Endometrial microvascular endothelial cells (primary cell): ENCODE measurements around the gene CCDC190. TPM values are rescaled to one million over a fixed set of nuclear protein-coding genes. Genes with fewer than 3 reads are reported as not detected.

Experiments used
- in situ Hi-C: cut with HindIII; loops from 2 replicates; pipeline ENCODE4 v1.10.0; 2017; ENCODE audit warnings: low sequenced_read_pairs, low pct_unique_long_range_greater_than_20kb; ENCODE audit errors: inconsistent ontology term
- total RNA-seq: library from RNA; depleted of rRNA; stranded (reverse); fragments of >200 nt; gene quantifications from one replicate; pipeline ENCODE4 v1.2.3, GENCODE V29; 2015; ENCODE audit errors: inconsistent ontology term

Gene CCDC190
- 5.9 TPM for total RNA-seq

DNA sequence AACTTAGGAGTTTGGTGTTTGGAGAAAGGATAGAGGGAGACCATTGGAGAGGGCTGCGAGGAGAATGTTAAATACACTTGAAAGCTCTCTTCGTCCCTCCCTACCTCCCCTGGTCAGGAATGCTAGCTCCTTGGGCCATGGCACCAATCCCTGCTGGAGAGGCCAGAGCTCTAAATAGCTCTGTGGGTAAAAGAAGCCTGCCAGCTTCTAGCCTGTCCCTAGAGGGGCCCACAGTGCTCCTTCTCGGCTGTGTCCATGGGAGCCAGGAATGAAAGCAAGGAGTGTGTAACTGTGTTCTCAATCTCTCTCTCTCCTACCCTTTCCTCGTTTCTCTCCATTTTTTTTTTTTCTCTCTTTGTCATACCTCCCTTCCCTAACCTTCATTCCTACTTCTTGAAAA lies at the start of gene CCDC190:
Gene CCDC190, minus strand, starts transcription at position 75 of the 400 bp plus-strand sequence. CDS start 1,529 bp downstream, outside the sequence.
- in situ Hi-C loops: loop anchor here (25.0 kb wide), 1 partner anchor 326 kb away; no protein-coding TSS in a partner anchor

- in situ Hi-C loops: no loop called here
Observed at GRCh38 chr1:162910161-162910560, 49.2 kb upstream of the CCDC190 start.

DNA sequence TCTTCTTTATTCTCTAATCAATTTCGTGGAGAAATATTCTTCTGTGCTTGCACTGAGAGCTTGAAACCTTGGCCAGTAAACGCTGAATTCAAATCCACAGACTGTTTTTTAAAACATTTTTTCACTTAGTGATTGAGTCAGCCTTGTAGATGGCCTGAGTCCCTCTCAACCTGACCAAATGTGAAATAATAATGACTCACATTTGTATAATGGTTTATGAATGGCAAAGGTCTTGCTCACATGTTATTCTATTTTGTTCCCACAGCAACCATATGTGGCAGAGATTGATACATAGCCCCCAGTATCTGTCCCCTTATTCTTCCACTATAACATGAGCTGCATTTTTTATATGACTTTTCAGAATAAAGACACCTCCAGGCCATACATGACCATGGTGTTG lies 47.8 kb upstream of the CCDC190 start:
- in situ Hi-C loops: no loop called here

GRCh38 chr1:162908236-162908635 lies 47.3 kb upstream of the CCDC190 start:
- in situ Hi-C loops: no loop called here

- in situ Hi-C loops: no loop called here
Observed at GRCh38 chr1:162906485-162906884, 45.5 kb upstream of the CCDC190 start.

GRCh38 chr1:162905174-162906158 lies 44.5 kb upstream of the CCDC190 start:
- in situ Hi-C loops: no loop called here

GRCh38 chr1:162904579-162904978 lies 43.6 kb upstream of the CCDC190 start:
- in situ Hi-C loops: no loop called here

DNA sequence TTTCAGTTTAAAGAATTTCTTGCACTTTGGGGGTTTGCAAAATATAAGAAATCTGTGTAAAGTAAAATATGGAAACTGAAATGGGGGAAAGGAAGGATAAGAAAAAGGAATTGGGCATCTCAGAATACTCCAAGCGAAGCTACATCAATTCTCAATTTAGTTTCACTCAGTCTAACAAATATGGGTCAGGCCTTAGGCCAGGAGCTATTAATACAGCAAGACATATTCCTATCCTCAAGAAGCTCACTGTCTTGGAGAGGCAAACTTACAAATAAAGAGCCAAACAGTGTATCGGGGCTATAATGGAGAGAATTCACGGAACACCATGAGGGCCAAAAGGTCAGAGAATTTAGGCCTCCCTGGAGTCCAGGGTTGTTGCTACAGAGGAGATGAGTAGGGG lies 43.0 kb upstream of the CCDC190 start:
- in situ Hi-C loops: no loop called here

GRCh38 chr1:162903246-162903645 lies 42.3 kb upstream of the CCDC190 start:
- in situ Hi-C loops: no loop called here

- in situ Hi-C loops: no loop called here
Observed at GRCh38 chr1:162902416-162902815, 41.4 kb upstream of the CCDC190 start.

DNA sequence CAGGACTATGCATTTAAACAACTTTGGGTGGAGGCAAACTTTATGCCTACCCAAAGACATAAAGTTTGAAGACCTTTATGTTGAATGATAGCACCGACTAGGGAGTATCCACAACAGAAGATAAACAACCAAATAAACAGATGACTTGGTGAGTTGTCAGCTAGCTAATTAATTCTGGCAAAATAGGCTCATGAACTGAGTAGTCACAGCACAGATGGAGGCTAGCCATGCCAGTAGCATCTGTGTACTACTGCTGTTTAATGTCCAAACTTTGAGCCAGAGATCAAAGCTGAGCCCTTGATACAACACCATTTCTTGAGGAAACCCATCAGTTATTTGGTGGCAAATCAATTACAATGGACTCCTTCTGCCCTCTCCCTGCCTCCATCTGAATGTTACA lies 40.3 kb upstream of the CCDC190 start:
- in situ Hi-C loops: no loop called here

GRCh38 chr1:162899422-162900146 lies 38.6 kb upstream of the CCDC190 start:
- in situ Hi-C loops: no loop called here

GRCh38 chr1:162893612-162893908 lies 32.6 kb upstream of the CCDC190 start:
- in situ Hi-C loops: no loop called here

- in situ Hi-C loops: no loop called here
Observed at GRCh38 chr1:162892906-162893611, 32.1 kb upstream of the CCDC190 start.

DNA sequence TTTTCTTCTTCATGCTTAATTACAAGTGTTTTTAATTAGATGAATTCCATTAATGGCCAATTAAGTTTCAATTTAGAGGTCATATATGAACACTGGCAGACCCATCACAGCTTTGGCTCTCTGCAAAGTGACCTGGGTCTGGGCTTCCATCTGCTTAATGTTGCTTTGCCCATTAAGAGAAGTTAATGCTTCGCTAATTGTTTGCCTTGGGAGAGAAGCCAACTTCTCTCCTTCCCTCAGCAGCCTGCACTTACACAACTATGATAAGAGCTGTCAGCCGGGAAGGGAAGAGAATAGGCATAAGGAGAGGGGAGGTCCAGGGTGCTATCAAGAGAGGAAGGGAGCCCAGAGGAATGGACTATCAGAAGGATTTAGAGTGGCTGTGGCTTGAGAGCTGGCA lies 29.0 kb upstream of the CCDC190 start:
- in situ Hi-C loops: no loop called here

GRCh38 chr1:162886705-162887104 lies 25.7 kb upstream of the CCDC190 start:
- in situ Hi-C loops: no loop called here

DNA sequence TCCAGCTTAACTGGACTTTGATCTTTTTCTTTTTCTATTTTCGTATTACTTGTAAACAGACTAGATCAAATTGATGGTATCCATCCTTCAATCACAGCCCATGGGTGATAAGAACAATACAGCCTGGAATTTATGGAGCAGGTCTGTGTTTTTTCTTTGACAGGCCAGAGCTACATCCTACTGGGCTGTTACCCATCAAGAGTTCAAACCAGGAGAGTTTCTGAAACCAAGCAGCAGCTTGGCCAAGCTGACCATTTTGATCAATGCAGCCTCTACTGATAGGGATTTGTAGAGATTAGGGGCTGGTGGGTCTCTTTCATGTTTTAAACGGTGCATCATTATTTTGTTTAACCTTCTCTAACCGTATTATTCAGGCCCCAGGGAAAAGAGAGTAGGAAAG lies 24.3 kb upstream of the CCDC190 start:
- in situ Hi-C loops: no loop called here

GRCh38 chr1:162884831-162885230 lies 23.9 kb upstream of the CCDC190 start:
- in situ Hi-C loops: no loop called here

DNA sequence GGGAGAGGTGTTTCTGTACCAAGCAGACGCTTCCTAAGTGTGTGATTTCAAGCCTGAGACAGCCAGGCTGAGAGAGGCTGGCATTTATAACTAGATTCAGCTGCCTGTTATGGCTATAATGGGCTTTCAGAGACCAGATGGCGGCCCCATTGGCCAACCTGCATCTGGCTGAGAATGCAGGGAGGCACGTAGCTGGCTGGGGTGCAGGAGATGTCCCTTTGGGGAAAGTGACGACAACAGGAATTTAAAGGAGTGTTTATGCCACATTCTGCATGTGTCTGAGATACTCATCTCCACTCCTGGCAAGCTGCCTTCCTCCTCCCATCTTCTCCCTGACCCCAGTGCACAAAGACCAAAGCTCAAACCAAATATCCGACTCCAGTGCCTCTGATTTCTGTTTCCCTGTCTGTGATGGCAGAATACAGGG lies 21.3 kb upstream of the CCDC190 start:
- in situ Hi-C loops: no loop called here
